ENCODE results near the gene RHOD.

RHOD gene

DNA sequence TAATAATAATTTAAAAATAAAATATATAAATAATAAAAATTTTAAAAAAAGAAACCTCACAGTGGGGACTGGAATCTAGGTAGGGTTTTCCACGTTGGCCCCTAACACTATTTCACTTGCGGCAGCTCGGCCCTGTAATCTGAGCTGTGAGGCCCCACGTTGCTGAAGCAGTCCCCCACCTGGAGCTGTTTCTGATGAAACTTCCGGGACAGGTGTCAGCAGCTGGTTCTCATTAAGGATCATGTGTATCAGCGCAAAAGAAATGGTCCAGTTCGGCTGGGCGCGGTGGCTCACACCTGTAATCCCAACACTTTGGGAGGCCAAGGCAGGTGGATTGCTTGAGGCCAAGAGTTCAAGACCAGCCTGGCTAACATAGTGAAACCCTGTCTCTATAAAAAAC is 17.3 kb downstream of the RHOD start:
- Mint-ChIP-seq H3K36me3 (no peaks in the 10 kb centered on the region), H3K27ac (no peak overlapping the region), H3K9me3 (no peaks in the 10 kb centered on the region), H3K4me3 (no peak overlapping the region), H3K4me1 (peaks cover 3% of the 10 kb centered on the region), H3K27me3 (no peaks in the 10 kb centered on the region)

- Mint-ChIP-seq H3K9me3 (no peaks in the 10 kb centered on the region), H3K4me3 (no peak overlapping the region), H3K27me3 (no peaks in the 10 kb centered on the region), H3K4me1 (peaks cover 3% of the 10 kb centered on the region), H3K27ac (no peak overlapping the region), H3K36me3 (no peaks in the 10 kb centered on the region)
Measured at GRCh38 chr11:67076202-67076601, 19.6 kb downstream of the RHOD start.

- Mint-ChIP-seq H3K27me3 (no peaks in the 10 kb centered on the region), H3K4me3 (no peak overlapping the region), H3K36me3 (no peaks in the 10 kb centered on the region), H3K27ac (no peak overlapping the region), H3K4me1 (peaks cover 10% of the 10 kb centered on the region), H3K9me3 (no peaks in the 10 kb centered on the region)
Measured at GRCh38 chr11:67079065-67079705, 22.5 kb downstream of the RHOD start.

GRCh38 chr11:67082071-67082791 is 25.6 kb downstream of the RHOD start:
- H3K4me3 Mint-ChIP-seq: peak overlapping the region; percentile 61
- peaks cover 10% of the 10 kb centered on the region for H3K4me1 Mint-ChIP-seq
- no peaks in the 10 kb centered on the region for H3K27me3 Mint-ChIP-seq
- no peaks in the 10 kb centered on the region for H3K9me3 Mint-ChIP-seq
- H3K36me3 Mint-ChIP-seq: no peaks in the 10 kb centered on the region
- H3K27ac Mint-ChIP-seq: no peak overlapping the region

GRCh38 chr11:67083786-67084366 is 27.2 kb downstream of the RHOD start:
- Mint-ChIP-seq H3K9me3 (no peaks in the 10 kb centered on the region), H3K4me3 (peak overlapping the region; percentile 23), H3K27me3 (no peaks in the 10 kb centered on the region), H3K27ac (no peak overlapping the region), H3K36me3 (no peaks in the 10 kb centered on the region), H3K4me1 (peaks cover 10% of the 10 kb centered on the region)

- peaks cover 10% of the 10 kb centered on the region for H3K4me1 Mint-ChIP-seq
- no peak overlapping the region for H3K4me3 Mint-ChIP-seq
- no peaks in the 10 kb centered on the region for H3K36me3 Mint-ChIP-seq
- no peaks in the 10 kb centered on the region for H3K27me3 Mint-ChIP-seq
- no peak overlapping the region for H3K27ac Mint-ChIP-seq
- H3K9me3 Mint-ChIP-seq: no peaks in the 10 kb centered on the region
Measured at GRCh38 chr11:67085617-67086016, 29.0 kb downstream of the RHOD start.

GRCh38 chr11:67090717-67091116 is 34.1 kb downstream of the RHOD start:
- Mint-ChIP-seq H3K4me1 (no peaks in the 10 kb centered on the region), H3K27ac (no peak overlapping the region), H3K36me3 (no peaks in the 10 kb centered on the region), H3K27me3 (no peaks in the 10 kb centered on the region), H3K9me3 (no peaks in the 10 kb centered on the region), H3K4me3 (no peak overlapping the region)

- Mint-ChIP-seq H3K36me3 (no peaks in the 10 kb centered on the region), H3K27me3 (no peaks in the 10 kb centered on the region), H3K4me3 (no peak overlapping the region), H3K27ac (no peak overlapping the region), H3K4me1 (peaks cover 7% of the 10 kb centered on the region), H3K9me3 (no peaks in the 10 kb centered on the region)
Measured at GRCh38 chr11:67095214-67095507, 38.5 kb downstream of the RHOD start.

DNA sequence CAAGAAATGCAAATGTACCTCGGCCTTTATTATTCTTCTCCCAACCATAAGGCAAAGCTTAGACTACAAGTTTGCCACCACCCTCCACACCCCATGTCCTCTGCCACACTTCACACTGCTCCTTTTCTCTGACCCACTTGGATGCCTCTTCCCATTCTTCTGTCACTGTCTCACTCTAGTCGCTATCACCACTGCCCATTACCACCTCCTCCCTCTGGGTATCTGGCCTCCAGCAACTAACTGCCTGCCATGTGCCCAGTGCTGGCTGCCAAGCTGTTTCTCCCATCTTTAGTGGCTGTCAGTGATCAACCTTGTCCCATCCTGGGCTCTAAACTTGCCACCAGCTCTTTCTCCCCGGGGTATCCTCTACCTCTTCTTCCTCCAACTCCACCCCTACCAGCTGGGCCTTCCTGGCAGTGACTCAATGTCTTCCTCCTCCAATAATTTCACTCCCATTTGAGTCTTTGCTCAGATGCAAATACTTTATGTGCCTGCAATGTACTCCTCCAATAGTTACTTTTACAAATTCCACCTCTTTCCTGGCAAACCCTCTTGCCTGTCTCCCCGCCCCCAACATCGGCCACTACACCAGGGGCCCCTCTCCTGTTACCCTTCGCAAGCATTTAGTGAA is 42.3 kb downstream of the RHOD start:
- Mint-ChIP-seq H3K27me3 (no peaks in the 10 kb centered on the region), H3K36me3 (no peaks in the 10 kb centered on the region), H3K4me3 (no peak overlapping the region), H3K27ac (no peak overlapping the region), H3K4me1 (peaks cover 22% of the 10 kb centered on the region), H3K9me3 (no peaks in the 10 kb centered on the region)

DNA sequence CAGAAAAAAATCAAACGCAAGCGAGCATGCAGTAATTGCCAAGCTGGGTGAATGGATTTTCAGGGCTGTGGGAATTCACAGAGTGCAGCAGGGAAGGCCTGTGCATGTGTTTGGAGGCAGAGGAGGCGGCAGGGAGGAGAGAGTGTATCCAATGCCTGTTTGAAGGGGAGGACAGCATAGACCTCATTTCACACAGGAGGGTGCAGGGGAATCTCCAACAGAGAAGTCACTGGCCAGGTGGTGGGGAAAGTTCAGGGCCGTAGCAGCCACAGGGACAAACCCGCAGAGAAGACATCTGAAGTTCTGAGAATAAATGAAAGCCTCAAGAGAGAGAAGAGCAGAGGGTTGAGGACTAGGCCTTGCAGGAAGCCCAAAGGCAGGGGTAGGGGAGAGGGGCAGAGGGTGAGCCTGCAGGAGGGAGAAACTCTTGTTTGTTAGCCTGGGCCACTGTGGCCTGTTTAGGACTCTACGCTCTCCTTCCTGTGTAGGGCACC is 43.2 kb downstream of the RHOD start:
- H3K27ac Mint-ChIP-seq: peak overlapping the region; percentile 92
- H3K4me3 Mint-ChIP-seq: no peak overlapping the region
- H3K9me3 Mint-ChIP-seq: no peaks in the 10 kb centered on the region
- no peaks in the 10 kb centered on the region for H3K27me3 Mint-ChIP-seq
- no peaks in the 10 kb centered on the region for H3K36me3 Mint-ChIP-seq
- H3K4me1 Mint-ChIP-seq: peaks cover 30% of the 10 kb centered on the region

- peaks cover 41% of the 10 kb centered on the region for H3K4me1 Mint-ChIP-seq
- no peak overlapping the region for H3K4me3 Mint-ChIP-seq
- H3K36me3 Mint-ChIP-seq: no peaks in the 10 kb centered on the region
- peak overlapping the region; percentile 38 for H3K27ac Mint-ChIP-seq
- no peaks in the 10 kb centered on the region for H3K27me3 Mint-ChIP-seq
- no peaks in the 10 kb centered on the region for H3K9me3 Mint-ChIP-seq
Measured at GRCh38 chr11:67102664-67103063, 46.0 kb downstream of the RHOD start.

DNA sequence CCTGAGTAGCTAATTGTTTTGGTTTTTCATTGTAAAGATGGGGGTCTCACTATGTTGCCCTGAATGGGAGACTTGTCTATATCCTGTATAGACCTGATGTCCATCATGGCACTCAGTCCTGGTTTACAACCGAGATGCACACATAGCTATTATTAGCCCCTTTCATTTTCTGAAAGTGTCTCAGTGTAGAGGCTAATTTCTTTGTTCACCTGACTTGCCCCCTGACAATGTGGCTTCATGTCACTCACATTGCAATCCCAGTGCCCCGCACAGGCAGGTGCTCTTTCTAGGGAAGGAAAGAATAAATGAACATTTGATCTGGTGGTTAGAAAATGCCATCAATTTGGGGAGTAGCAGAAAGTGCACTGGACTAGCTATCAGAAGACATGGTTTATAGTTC is 49.3 kb downstream of the RHOD start:
- no peaks in the 10 kb centered on the region for H3K36me3 Mint-ChIP-seq
- peaks cover 30% of the 10 kb centered on the region for H3K4me1 Mint-ChIP-seq

GRCh38 chr11:67111261-67111660 is 54.6 kb downstream of the RHOD start:
- Mint-ChIP-seq H3K27me3 (no peaks in the 10 kb centered on the region), H3K4me1 (peaks cover 13% of the 10 kb centered on the region), H3K27ac (no peak overlapping the region), H3K36me3 (no peaks in the 10 kb centered on the region), H3K4me3 (no peak overlapping the region), H3K9me3 (no peaks in the 10 kb centered on the region)

More for the DNA sequence above, 49.3 kb downstream of the RHOD start:
- Mint-ChIP-seq H3K4me3 (no peak overlapping the region), H3K9me3 (no peaks in the 10 kb centered on the region), H3K27me3 (no peaks in the 10 kb centered on the region), H3K27ac (no peak overlapping the region)

DNA sequence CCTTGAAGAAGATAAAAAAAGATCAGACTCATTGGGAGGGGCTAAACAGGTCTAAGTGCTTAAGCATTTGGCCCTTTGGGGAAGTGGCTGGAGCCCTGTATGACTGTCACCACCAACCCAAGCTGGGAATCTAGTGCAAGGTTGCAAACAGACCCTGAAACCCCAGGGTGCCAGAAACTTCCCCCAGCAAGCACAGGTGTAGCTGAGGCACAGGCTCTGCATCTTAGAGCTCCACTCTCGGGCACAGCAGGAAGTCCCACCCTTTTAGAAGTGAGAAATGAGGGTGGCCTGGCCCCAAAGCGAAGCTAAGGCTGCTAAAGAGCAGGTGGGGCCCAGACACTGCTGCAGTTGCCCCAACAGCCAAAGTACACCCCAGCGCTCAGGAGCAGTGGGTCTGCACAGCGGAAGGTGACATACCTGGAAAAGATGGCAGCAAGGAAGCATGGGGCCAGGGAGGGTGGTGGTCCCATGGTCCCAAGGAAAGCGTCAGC is 56.6 kb downstream of the RHOD start:
- Mint-ChIP-seq H3K4me1 (peaks cover 18% of the 10 kb centered on the region), H3K4me3 (no peak overlapping the region), H3K27me3 (no peaks in the 10 kb centered on the region), H3K27ac (peak overlapping the region; percentile 84), H3K9me3 (no peaks in the 10 kb centered on the region), H3K36me3 (no peaks in the 10 kb centered on the region)

DNA sequence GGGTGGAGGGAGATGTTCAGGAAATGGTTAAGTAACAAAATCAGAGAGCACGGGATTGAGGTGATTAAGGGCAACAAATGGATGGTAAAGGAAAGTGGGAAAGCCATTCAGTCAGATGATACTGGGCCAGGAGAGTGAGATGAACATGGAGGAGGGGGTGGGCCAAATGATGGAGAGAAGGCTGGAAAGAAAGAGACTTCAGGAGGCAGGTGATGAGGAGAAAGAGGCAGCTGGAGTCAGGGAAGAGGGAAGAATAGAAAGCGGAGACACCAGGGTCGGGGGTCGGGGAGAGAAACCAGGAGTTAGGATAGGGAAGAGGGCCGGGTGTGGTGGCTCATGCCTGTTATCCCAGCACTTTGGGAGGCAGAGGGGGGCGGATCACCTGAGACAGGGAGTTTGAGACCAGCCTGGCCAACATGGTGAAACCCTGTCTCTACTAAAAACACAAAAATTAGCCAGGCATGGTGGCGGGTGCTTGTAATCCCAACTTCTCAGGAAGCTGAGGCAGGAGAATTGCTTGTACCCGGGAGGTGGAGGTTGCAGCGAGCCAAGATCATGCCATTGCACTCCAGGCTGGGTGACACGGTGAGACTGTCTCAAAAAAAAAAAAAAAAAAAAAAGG is 57.7 kb downstream of the RHOD start:
- H3K27ac Mint-ChIP-seq: peak overlapping the region; percentile 23
- no peak overlapping the region for H3K4me3 Mint-ChIP-seq
- H3K9me3 Mint-ChIP-seq: no peaks in the 10 kb centered on the region
- no peaks in the 10 kb centered on the region for H3K27me3 Mint-ChIP-seq
- no peaks in the 10 kb centered on the region for H3K36me3 Mint-ChIP-seq
- H3K4me1 Mint-ChIP-seq: peaks cover 18% of the 10 kb centered on the region

All from activated naive CD4-positive, alpha-beta T cell treated with anti-CD3 and anti-CD28 coated beads, Interleukin-2, amount 50 U/mL, for 24 hours (primary cell).